Endothelial cell (in vitro differentiated cells): ENCODE results near the gene EMD. TPM values are rescaled to one million over a fixed set of nuclear protein-coding genes. Genes with fewer than 3 reads are reported as not detected.

Experiments used
- DNase-seq: peaks from one replicate; pipeline ENCODE4 v3.0.0; 2021; ENCODE audit warnings: low spot score
- H3K27ac Mint-ChIP-seq: one replicate; pipeline ENCODE4 v1.8.0; 2021; ENCODE audit warnings: mixed read lengths, inconsistent platforms; ENCODE audit not compliant: unreplicated experiment
- H3K27me3 Mint-ChIP-seq: one replicate; pipeline ENCODE4 v1.8.0; 2021; ENCODE audit warnings: mild to moderate bottlenecking, moderate library complexity, mixed read lengths, inconsistent platforms; ENCODE audit not compliant: unreplicated experiment
- H3K36me3 Mint-ChIP-seq: one replicate; pipeline ENCODE4 v1.8.0; 2021; ENCODE audit warnings: mild to moderate bottlenecking, low read depth, mixed read lengths, inconsistent platforms; ENCODE audit not compliant: unreplicated experiment
- H3K4me1 Mint-ChIP-seq: one replicate; pipeline ENCODE4 v1.8.0; 2021; ENCODE audit warnings: mild to moderate bottlenecking, mixed read lengths, inconsistent platforms; ENCODE audit not compliant: unreplicated experiment
- H3K4me3 Mint-ChIP-seq: one replicate; pipeline ENCODE4 v1.8.0; 2021; ENCODE audit warnings: mild to moderate bottlenecking, mixed read lengths, inconsistent platforms; ENCODE audit not compliant: unreplicated experiment
- H3K9me3 Mint-ChIP-seq: one replicate; pipeline ENCODE4 v1.8.0; 2021; ENCODE audit warnings: mixed read lengths, inconsistent platforms; ENCODE audit not compliant: unreplicated experiment
- CTCF ChIP-seq: fragments of 200-600 bp; sonication (generic); IDR thresholded peaks from one replicate; pipeline ENCODE4 v1.5.0; 2021; ENCODE audit warnings: antibody characterized with exemption; ENCODE audit not compliant: unreplicated experiment
- total RNA-seq: library from RNA; stranded (reverse); fragmentation: NEBNext Ultra II Directional; extraction: Animal tissue kit (Norgen Biotek cat#: 25700); gene quantifications from one replicate; pipeline ENCODE4 v1.2.1, GENCODE V29; 2021; ENCODE audit not compliant: unreplicated experiment

EMD gene
- total RNA-seq, 1 donor from 2014 or later: 44.7 TPM

GRCh38 chrX:154403192-154403591, 24.1 kb downstream of the EMD start:
- Mint-ChIP-seq H3K27me3 (peaks cover 18% of the 10 kb centered on the region), H3K36me3 (peaks cover 19% of the 10 kb centered on the region), H3K9me3 (no peaks in the 10 kb centered on the region), H3K4me3 (no peak overlapping the region), H3K4me1 (peaks cover 13% of the 10 kb centered on the region), H3K27ac (no peak overlapping the region)
- TF ChIP-seq CTCF: no peak
- DNase-seq: no peak

- Mint-ChIP-seq H3K4me1 (peaks cover 15% of the 10 kb centered on the region), H3K36me3 (peaks cover 12% of the 10 kb centered on the region), H3K27ac (peak overlapping the region; percentile 74), H3K27me3 (peaks cover 11% of the 10 kb centered on the region), H3K9me3 (no peaks in the 10 kb centered on the region), H3K4me3 (no peak overlapping the region)
- no peak for TF ChIP-seq CTCF
- DNase-seq: no peak
These were observed 24.8 kb downstream of the EMD start for GRCh38 chrX:154403858-154404257.

GRCh38 chrX:154404625-154405192, 25.6 kb downstream of the EMD start:
- TF ChIP-seq CTCF: no peak
- Mint-ChIP-seq H3K27ac (no peak overlapping the region), H3K27me3 (peaks cover 4% of the 10 kb centered on the region), H3K4me3 (no peak overlapping the region), H3K4me1 (peaks cover 10% of the 10 kb centered on the region), H3K36me3 (peaks cover 5% of the 10 kb centered on the region), H3K9me3 (no peaks in the 10 kb centered on the region)
- DNase-seq: no peak

- Mint-ChIP-seq H3K9me3 (no peaks in the 10 kb centered on the region), H3K36me3 (peaks cover 3% of the 10 kb centered on the region)
- TF ChIP-seq CTCF: no peak
These were observed 29.6 kb downstream of the EMD start for GRCh38 chrX:154408659-154409221.

GRCh38 chrX:154409222-154409871, 30.3 kb downstream of the EMD start, which contains the start of gene DNASE1L1:
Gene DNASE1L1 (minus strand): TSS chrX:154409254. CDS start chrX:154405568, 3,686 bp downstream.
- H3K36me3 Mint-ChIP-seq: peaks cover 3% of the 10 kb centered on the region
- peak within 1 kb of the TSS; percentile 70 for H3K27ac Mint-ChIP-seq
- peaks cover 5% of the 10 kb centered on the region for H3K27me3 Mint-ChIP-seq
- DNase-seq: peak; percentile 69
- peak within 1 kb of the TSS; percentile 82 for H3K4me3 Mint-ChIP-seq
- H3K4me1 Mint-ChIP-seq: peaks cover 14% of the 10 kb centered on the region
- no peak for TF ChIP-seq CTCF
- no peaks in the 10 kb centered on the region for H3K9me3 Mint-ChIP-seq

More at GRCh38 chrX:154408659-154409221, 29.6 kb downstream of the EMD start:
- Mint-ChIP-seq H3K27me3 (peaks cover 5% of the 10 kb centered on the region), H3K4me1 (peaks cover 14% of the 10 kb centered on the region), H3K27ac (peak overlapping the region; percentile 53), H3K4me3 (peak overlapping the region; percentile 82)
- no peak for DNase-seq
